Choroid plexus epithelial cell (primary cell): ENCODE data around the gene C19orf25.
A peak's percentile ranks its signal among the peaks of the same experiment; 100 is the strongest.

Source experiments
- DNase-seq: peaks from one replicate; pipeline ENCODE4 v3.0.0-alpha.2; 2010; ENCODE audit warnings: low read depth
- H3K4me3 ChIP-seq: 2 replicates; pipeline ENCODE4 v1.5.1; 2011; ENCODE audit warnings: low read depth, mild to moderate bottlenecking, control low read depth, low read length, moderate library complexity
- TF ChIP-seq, protein P1 (sequence below): conservative IDR thresholded peaks from 2 replicates; pipeline ENCODE4 v1.5.1; 2011; ENCODE audit warnings: low read depth, mild to moderate bottlenecking, control low read depth, inconsistent platforms, low read length, moderate library complexity

The C19orf25 gene

DNA sequence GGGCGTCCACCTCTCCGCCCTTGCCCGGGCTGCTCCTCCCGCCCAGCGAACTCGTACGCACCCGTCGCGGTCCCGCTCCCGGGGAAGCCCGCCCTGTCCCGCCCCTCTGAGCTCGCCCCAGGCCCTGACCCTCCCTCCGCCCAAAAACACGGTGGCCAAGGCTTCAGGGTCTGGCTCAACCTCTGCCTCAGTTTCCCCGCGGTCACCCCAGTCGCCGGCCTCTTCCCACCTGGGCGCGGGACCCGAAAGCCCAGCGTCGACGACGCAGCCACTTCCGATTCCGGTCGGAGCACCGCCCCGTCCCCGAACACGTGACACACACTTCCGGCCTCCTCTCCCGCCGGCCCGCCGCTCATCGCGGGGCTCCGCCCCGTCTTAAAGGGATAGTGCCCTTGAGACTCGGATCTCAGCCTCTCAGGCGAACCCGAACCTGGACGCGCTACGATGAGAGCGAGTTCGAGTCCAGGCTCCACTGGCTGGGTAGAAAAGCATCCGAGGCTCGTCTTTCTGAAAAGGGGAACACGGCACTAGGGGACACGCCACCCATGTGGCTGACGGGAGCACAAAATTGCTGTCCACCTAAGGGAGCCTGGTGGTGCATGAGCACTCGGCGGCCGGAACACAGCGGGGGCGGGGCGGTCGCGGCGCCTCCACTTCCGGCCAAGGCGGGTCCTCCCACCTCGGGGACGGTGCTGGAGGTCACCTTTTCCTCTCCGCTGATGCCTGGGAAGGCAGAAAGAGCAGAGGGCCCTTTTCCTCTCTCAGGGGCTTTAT is at the start of gene C19orf25:
Gene C19orf25, minus strand, starts transcription at position 282 of the 774 bp plus-strand sequence. CDS start 312 bp downstream, outside the sequence.
- TF ChIP-seq, protein P1, sequence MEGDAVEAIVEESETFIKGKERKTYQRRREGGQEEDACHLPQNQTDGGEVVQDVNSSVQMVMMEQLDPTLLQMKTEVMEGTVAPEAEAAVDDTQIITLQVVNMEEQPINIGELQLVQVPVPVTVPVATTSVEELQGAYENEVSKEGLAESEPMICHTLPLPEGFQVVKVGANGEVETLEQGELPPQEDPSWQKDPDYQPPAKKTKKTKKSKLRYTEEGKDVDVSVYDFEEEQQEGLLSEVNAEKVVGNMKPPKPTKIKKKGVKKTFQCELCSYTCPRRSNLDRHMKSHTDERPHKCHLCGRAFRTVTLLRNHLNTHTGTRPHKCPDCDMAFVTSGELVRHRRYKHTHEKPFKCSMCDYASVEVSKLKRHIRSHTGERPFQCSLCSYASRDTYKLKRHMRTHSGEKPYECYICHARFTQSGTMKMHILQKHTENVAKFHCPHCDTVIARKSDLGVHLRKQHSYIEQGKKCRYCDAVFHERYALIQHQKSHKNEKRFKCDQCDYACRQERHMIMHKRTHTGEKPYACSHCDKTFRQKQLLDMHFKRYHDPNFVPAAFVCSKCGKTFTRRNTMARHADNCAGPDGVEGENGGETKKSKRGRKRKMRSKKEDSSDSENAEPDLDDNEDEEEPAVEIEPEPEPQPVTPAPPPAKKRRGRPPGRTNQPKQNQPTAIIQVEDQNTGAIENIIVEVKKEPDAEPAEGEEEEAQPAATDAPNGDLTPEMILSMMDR, result no peak
- H3K4me3 ChIP-seq, result peak within 1 kb of the TSS; percentile 88
- DNase-seq, result peak; percentile 94

DNA sequence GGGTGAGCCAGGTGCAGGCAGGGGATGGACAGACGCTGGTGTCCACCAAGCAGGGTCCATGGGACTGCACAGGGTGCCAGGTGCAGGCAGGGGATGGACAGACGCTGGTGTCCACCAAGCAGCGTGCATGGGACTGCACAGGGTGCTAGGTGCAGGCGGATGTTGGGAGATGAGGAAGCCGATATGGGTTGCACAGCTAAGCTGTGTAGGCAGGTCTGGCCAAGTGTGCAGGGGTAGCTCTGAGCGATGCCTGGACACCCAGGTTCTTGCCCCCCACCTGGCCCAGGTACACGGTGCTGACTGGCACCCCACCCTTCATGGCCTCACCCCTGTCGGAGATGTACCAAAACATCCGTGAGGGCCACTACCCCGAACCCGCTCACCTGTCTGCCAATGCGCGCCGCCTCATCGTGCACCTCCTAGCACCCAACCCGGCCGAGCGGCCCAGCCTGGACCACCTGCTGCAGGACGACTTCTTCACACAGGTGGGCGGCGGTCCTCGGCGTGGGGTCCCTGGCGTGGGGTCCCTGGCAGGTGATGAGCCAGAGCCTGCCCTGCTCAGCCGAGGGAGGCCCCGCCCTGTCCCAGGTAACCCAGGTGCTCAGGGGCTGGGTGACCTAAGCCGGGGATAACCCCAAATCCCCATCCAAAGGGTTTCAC is 48.8 kb upstream of the C19orf25 start:
- H3K4me3 ChIP-seq, result no peak overlapping the region
- no peak for DNase-seq
- TF ChIP-seq, protein P1, result no peak

DNA sequence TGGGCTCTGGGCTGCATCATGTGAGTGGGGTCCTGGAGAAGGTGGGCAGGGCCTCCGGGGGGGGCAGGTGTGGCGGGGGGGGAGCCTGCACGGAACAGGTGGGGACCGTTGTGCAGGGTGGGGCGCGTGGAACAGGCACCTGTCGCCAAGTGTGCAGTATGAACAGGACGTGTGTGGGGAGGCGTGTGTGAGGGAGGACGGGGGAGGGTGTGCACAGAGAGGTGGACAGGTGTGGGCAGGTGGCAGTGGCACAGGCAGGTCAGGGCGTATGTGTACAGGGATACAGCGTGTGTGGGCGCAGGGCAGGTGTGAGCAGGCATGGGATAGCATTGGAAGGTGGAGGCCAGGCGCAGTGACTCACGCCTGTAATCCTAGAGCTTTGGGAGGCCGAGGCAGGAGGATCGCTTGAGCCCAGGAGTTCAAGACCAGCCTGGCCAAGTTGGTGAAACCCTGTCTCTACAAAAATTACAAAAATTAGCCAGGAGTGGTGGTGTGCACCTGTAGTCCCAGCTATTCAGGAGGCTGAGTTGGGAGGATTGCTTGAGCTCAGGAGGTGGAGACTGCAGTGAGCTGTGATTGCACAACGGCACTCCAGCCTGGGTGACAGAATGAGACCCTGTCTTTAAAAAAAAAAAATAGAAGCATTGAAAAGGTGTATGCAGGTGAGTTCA is 48.1 kb upstream of the C19orf25 start:
- no peak overlapping the region for H3K4me3 ChIP-seq
- no peak for DNase-seq
- TF ChIP-seq, protein P1, result no peak

DNA sequence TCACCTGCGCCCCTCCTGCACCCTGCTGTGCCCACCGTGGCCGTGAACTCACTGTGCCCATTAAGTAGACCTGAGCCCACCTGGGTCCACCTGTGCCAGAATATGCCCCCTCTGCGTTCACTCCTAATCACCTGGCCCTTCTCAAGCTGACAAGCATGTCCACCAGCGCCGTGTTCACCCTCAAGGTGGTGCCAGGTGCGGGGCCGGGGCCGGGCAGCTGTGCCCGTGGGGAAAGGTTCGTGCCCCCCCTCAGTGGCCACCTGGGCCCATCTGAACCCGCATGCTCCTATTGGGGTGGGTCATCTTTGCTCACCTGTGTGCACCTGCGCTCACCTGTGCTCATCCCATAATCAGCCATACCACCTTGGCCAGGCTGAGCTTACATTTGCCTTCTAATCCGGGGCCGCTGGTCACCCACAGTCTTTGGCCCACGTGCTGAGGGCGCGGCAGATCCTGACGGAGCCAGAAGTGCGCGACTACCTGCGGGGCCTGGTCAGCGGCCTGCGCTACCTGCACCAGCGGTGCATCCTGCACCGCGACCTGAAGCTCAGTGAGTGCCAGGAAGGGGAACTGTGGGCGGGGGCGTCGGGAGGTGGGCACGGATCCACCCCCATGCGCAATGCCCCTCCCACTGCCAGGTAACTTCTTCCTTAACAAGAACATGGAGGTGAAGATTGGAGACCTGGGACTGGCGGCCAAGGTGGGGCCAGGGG is 47.2 kb upstream of the C19orf25 start:
- TF ChIP-seq, protein P1, result no peak
- DNase-seq, result no peak
- H3K4me3 ChIP-seq, result no peak overlapping the region

DNA sequence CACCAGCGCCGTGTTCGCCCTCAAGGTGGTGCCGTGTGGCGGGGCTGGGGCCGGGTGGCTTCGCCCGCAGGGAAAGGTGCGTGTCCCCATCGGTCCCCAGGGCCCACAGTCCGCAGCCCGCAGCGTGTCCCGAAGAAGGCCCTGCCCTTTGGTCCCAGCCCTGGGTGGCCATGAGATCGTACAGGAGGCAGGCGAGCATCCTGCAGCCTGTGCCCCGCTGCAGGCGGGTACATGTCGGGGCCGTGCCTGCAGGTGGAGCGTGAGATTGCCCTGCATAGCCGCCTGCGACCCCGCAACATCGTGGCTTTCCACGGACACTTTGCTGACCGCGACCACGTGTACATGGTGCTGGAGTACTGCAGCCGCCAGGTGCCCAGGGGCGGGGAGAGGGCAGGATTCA is 46.3 kb upstream of the C19orf25 start:
- H3K4me3 ChIP-seq, result no peak overlapping the region
- TF ChIP-seq, protein P1, result no peak
- no peak for DNase-seq

DNA sequence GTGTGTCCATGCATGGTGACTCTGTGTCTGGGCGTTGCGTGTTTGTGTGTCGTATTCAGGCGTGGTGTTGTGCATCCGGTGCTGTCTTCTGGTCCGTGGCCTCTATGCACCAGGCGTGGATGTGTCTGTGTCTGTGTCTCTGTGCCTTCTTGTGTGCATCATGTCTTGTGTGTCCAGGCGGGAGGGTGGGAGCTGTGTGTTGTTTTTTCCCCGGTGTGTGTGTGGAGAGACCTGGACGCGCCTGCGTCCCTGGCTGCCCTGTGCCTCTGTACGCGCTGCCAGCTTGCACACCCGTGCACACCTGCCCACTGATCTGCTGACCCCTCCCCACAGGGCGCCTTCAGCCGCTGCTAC is 45.9 kb upstream of the C19orf25 start:
- no peak for DNase-seq
- H3K4me3 ChIP-seq, result no peak overlapping the region
- TF ChIP-seq, protein P1, result no peak
